Urinary bladder (tissue), 4 donors: ENCODE results near the gene FMNL1. TPM values are rescaled to one million over a fixed set of nuclear protein-coding genes. Genes with fewer than 3 reads are reported as not detected.

ENCODE experiments used
- DNase-seq: peaks from one replicate; pipeline ENCODE4 v3.0.0-alpha.2; 2015; ENCODE audit errors: extremely low spot score
- H3K27ac ChIP-seq: one replicate; pipeline ENCODE4 v1.5.1; 2013; ENCODE audit warnings: low read depth, mild to moderate bottlenecking, moderate library complexity
- H3K36me3 ChIP-seq: one replicate; pipeline ENCODE4 v1.6.1; 2013; ENCODE audit warnings: mild to moderate bottlenecking, moderate library complexity; ENCODE audit not compliant: insufficient read depth
- H3K4me1 ChIP-seq: one replicate; pipeline ENCODE4 v1.6.1; 2013; ENCODE audit warnings: mild to moderate bottlenecking, moderate library complexity; ENCODE audit not compliant: insufficient read depth
- H3K4me3 ChIP-seq: one replicate; pipeline ENCODE4 v1.5.1; 2013; ENCODE audit warnings: low read depth, low read length
- WGBS: extraction: QIAGEN DNeasy Blood & Tissue Kit; methylation state at CpG from one replicate; pipeline ENCODE4 v1.1.7; 2013; 5-methylcytosine and 5-hydroxymethylcytosine counted together
- polyA plus RNA-seq: library from polyadenylated mRNA; stranded (reverse); fragments of 200-250 nt; gene quantifications from one replicate; pipeline ENCODE4 v1.2.3, GENCODE V29; 2013
- total RNA-seq: library from RNA; depleted of rRNA; stranded (reverse); fragments of >200 nt; gene quantifications from one replicate; pipeline ENCODE4 v1.2.3, GENCODE V29; 2014
- donor health status: healthy with polysubstance abuse.
- donor health status: healthy.

Gene FMNL1, protein sequence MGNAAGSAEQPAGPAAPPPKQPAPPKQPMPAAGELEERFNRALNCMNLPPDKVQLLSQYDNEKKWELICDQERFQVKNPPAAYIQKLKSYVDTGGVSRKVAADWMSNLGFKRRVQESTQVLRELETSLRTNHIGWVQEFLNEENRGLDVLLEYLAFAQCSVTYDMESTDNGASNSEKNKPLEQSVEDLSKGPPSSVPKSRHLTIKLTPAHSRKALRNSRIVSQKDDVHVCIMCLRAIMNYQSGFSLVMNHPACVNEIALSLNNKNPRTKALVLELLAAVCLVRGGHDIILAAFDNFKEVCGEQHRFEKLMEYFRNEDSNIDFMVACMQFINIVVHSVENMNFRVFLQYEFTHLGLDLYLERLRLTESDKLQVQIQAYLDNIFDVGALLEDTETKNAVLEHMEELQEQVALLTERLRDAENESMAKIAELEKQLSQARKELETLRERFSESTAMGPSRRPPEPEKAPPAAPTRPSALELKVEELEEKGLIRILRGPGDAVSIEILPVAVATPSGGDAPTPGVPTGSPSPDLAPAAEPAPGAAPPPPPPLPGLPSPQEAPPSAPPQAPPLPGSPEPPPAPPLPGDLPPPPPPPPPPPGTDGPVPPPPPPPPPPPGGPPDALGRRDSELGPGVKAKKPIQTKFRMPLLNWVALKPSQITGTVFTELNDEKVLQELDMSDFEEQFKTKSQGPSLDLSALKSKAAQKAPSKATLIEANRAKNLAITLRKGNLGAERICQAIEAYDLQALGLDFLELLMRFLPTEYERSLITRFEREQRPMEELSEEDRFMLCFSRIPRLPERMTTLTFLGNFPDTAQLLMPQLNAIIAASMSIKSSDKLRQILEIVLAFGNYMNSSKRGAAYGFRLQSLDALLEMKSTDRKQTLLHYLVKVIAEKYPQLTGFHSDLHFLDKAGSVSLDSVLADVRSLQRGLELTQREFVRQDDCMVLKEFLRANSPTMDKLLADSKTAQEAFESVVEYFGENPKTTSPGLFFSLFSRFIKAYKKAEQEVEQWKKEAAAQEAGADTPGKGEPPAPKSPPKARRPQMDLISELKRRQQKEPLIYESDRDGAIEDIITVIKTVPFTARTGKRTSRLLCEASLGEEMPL
- 3.1 TPM for total RNA-seq
- polyA plus RNA-seq = 10.8 TPM

DNA sequence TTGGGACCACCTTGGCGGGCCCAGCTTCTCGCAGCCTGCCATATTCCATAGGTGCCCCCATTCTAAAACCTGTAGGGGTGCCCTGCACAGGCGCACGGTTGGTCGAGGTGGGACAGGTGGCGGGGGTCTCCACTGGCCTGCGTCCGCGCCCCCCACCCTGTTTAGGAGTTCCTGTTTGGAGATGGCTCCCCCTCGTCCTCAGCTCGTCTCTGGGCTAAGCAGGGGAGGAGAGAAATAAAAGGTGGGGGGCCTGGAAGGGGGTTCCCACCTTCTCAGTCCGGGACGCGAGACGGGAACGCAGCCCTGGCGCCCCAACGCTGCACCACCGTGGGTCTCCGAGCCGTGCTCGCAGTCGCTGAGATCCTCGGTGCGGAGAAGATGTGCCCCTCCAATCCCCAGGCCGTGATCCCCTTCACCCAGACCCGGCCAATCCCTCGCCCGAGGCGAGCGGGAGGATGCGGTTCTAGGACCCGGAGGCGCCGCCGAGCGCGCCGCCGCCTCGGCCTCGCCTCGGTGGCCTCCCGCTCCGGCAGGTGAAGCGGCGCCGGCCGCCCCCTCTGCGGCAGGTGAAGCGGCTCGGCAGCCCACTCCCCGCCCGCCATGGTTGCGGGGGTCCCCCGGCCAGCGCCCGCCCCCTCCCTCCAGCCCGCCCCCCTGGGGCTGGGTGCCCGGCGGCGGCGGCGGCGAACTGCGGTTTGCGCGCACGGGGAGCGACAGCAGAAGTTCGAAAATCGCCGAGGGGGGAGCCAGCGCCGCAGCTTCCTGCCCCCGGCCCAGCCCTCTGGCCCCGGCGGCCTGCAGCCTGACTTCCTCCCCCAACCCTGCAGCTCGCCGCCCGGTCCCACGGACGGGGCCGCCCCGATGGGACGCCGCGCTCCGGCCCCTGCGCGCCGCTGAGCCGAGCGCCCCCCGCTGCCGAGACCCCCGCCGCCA lies at the start of gene FMNL1:
FMNL1 (plus strand) TSS at position 805 of the 933 bp plus-strand sequence. CDS start 240 bp downstream, outside the sequence.
- Histone ChIP-seq H3K4me3 (peak within 1 kb of the TSS; percentile 69), H3K27ac (peak within 1 kb of the TSS; percentile 45), H3K4me1 (no peaks in the 10 kb centered on the region), H3K36me3 (no peaks in the 10 kb centered on the region)
- DNase-seq = no peak
- WGBS = 3% methylated on average over 97 of the region's 98 CpGs

DNA sequence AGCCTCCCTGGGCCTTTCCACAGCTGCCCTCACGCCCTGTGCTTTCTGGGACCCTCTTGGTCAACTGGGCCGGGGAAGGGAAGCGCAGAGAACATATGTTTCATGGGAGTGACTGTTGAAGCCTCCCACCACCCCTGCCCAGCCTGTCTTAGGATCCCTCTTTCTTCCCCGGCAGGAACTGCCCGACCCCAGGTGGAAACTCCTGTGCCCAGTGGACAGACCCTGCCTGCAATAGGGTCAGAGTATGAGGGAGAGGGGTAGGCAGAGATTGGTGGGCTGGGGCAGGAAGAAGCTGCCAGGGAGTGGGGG lies 49.5 kb upstream of the FMNL1 start:
- no peak for DNase-seq
- Histone ChIP-seq H3K36me3 (no peaks in the 10 kb centered on the region), H3K4me3 (no peak overlapping the region), H3K27ac (peak overlapping the region; percentile 94), H3K4me1 (no peaks in the 10 kb centered on the region)
- WGBS = 55% methylated on average over 5 of the region's 5 CpGs

DNA sequence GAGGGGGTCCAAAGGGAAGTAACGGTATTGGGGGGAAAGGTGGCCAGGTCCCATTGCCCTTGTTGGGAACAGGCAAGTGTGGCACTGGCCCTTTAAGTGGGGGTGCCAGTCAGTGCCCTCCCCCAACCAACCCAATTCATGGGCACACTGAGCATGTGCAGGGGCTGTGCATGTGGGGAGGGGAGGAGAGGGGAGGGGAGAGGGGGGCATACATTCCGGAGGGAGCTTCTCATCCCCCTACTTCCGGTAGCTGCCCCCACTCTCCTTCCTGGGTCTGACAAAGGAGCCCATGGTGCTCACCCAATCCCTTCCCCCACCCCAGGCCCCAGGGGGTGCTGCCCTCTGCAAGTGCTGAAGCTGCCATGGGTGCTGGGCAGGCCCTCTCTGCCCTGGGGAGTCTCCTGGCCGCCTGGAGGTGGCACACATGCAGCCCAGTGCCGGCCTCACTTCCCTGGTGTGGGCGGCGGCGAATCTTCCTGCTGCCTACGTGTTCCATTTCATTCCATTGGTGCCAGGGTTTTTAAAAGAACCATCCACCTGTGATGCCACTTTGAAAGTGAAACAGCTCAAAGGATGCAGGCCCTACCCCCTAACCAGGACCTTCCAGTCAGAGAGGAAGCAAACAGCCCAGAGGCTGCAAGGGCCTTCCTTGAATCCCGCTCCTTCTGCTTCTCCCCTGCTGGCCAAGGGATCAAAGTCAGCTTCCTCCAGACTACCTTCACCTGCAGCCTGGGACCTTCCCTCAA lies 49.0 kb upstream of the FMNL1 start:
- Histone ChIP-seq H3K27ac (peak overlapping the region; percentile 94), H3K4me1 (no peaks in the 10 kb centered on the region), H3K4me3 (no peak overlapping the region), H3K36me3 (no peaks in the 10 kb centered on the region)
- DNase-seq = no peak
- 33% methylated on average over 10 of the region's 10 CpGs for WGBS

DNA sequence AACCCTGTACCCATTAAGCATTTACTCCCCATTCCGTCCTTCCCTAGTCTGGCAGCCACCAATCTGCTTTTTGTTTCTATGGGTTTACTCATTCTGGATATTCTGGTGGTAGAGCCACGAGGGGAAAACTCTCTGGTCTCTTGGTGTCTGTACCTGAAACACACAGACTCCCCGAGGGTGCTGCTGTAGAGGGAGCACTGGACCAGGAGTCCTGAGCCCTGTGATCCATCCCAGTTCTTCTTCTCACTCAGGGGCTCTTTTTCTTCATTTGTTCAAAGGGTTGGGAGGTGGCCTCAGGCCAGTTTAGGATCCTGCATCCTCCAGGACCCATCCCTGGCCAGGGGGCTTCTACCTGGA lies 45.9 kb upstream of the FMNL1 start:
- Histone ChIP-seq H3K4me3 (no peak overlapping the region), H3K36me3 (no peaks in the 10 kb centered on the region), H3K4me1 (no peaks in the 10 kb centered on the region), H3K27ac (no peak overlapping the region)
- 74% methylated on average over 3 of the region's 3 CpGs for WGBS
- DNase-seq = no peak

DNA sequence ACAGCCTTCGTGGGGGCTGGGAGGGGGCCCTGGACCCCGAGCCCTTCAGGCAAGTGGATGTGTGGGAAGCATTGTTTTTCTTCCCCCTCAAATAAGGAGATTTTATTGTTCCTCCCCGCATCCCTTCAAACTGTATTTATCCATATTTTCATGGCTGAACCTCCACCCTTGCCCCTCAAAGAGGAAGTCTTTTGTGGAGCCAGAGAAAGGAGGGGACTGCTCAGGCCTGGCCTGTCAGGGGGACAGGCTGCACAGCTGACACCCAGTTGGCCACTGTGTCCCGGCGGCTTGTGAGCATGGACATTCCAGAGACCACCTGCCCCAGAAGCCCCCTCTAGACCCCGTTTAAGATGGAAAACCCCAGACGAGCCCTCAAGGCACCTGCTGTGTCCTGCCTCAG lies 44.1 kb upstream of the FMNL1 start:
- DNase-seq = no peak
- WGBS = 83% methylated on average over 7 of the region's 7 CpGs

DNA sequence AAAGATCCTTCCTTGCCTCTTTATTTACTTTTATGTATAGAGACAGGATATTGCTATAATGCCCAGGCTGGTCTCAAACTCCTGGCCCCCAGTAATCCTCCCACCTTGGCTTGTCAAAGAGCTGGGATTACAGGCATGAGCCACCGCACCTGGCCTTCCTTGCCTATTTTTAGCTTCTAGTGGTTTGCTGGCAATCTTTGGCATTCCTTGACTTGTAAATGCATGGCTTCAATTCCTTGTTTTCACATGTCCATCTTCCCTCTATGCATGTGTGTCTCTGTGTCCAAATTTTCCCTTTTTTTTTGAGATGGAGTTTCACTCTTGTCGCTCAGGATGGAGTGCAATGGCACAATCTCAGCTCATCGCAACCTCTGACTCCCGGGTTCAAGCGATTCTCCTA lies 37.5 kb upstream of the FMNL1 start:
- H3K36me3 ChIP-seq = no peaks in the 10 kb centered on the region
- 94% methylated on average over 5 of the region's 5 CpGs for WGBS

More for the DNA sequence above, 44.1 kb upstream of the FMNL1 start:
- Histone ChIP-seq H3K4me1 (no peaks in the 10 kb centered on the region), H3K36me3 (no peaks in the 10 kb centered on the region), H3K27ac (no peak overlapping the region), H3K4me3 (no peak overlapping the region)

DNA sequence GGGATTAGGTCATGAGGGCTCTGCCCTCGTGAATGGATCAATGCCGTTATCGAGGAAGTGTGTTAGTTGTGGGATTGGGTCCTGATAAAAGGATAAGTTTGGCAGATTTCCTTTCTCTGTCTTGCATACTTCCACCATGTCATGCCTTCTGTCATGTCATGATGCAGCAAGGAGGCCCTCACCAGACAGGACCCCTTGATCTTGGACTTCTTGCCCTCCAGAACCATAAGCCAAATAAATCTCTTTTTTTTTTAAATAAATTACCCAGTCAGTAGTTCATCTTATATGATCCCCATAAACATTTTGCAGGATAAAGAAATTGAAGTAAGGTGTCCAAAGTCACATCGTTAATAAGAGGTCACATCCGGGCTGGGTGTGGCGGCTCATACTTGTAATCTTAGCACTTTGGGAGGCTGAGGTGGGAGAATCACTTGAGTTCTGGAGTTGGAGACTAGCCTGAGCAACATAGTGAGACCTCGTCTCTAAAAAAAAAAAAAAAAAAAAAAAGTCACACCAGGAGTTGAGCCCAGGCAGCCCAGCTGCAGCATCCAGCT lies 34.8 kb upstream of the FMNL1 start:
- Histone ChIP-seq H3K27ac (no peak overlapping the region), H3K4me1 (no peaks in the 10 kb centered on the region), H3K4me3 (no peak overlapping the region), H3K36me3 (no peaks in the 10 kb centered on the region)
- no peak for DNase-seq
- 50% methylated on average over 7 of the region's 7 CpGs for WGBS

More for the DNA sequence above, 37.5 kb upstream of the FMNL1 start:
- DNase-seq = no peak
- H3K4me3 ChIP-seq = no peak overlapping the region
- no peak overlapping the region for H3K27ac ChIP-seq
- H3K4me1 ChIP-seq = no peaks in the 10 kb centered on the region

DNA sequence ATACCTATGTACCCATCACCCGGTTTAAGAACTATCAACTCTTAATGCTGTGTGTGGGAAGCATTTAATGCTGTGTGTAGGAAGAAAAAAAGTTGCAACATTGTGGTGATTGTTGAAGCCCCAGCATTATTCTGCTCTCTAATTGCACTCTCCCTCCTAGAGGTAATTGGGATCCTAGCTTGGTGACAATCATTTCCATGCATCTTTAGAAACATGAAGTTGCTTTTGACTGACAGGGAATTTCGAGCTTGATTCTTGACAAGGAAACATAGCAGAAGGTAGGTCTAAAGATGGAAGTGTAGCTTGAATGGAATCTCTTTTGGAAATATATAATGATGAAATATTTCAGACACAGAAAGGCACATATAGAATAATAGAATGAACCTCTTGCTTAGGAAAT lies 32.7 kb upstream of the FMNL1 start:
- DNase-seq = no peak
- Histone ChIP-seq H3K27ac (no peak overlapping the region), H3K4me3 (no peak overlapping the region), H3K4me1 (no peaks in the 10 kb centered on the region), H3K36me3 (no peaks in the 10 kb centered on the region)
- WGBS = 78% methylated on average over 2 of the region's 2 CpGs

DNA sequence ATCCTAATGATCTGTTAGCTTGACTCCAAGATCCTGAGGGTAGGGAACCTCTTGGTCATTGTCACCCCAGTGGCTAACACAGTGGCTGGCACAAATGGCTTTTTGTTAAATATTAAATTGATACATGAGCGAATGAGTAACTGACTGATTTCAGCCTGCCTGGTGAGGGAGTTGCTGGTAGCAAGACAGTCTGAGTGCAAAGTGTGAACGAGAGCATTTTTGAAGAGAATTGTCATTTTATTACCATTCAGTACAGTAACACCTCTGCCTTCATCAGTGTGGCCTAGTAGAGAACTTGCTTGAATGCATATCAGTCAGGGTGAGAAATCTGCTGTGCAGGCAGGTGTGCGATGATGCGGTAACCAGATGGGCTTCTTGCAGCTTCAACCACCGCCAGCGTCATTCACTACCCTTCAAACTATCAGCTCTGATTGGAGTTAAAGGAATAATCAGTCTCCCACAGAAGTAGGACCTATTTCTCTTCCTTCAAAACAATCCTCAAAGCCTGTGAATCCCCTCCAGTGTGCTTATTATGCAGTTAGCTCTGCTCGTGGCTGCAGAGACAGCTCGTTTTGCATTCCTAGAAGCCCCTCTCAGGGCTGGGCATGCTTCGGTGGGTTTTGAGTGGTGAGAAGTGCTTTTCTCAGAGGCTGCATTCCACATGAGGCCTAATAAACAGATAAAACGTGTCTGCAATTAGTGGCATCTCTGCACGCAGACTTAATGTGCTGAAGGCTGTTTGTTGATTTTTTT lies 31.0 kb upstream of the FMNL1 start:
- no peak for DNase-seq
- Histone ChIP-seq H3K36me3 (no peaks in the 10 kb centered on the region), H3K4me1 (no peaks in the 10 kb centered on the region), H3K4me3 (no peak overlapping the region), H3K27ac (no peak overlapping the region)
- WGBS = 74% methylated on average over 11 of the region's 11 CpGs

DNA sequence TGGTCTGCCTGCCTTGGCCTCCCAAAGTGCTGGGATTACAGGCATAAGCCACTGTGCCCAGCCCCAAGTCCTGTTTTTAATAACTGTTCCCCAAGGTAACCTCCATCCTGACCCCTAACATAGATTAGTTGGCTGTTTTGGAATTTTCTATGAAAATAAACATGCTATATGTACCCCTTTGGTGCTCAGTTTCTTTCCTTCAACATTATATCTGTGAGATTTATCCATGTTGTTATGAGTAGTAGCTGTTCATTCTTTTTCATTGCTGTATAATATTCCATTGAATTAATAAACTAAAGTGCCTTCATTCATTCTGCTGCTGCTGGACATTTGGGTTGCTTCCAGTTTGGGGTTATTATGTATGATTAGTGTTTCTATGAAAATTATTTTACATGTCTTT lies 26.3 kb upstream of the FMNL1 start:
- no peaks in the 10 kb centered on the region for H3K36me3 ChIP-seq
- H3K27ac ChIP-seq = no peak overlapping the region
- H3K4me1 ChIP-seq = no peaks in the 10 kb centered on the region
- no peak overlapping the region for H3K4me3 ChIP-seq
- DNase-seq = no peak

DNA sequence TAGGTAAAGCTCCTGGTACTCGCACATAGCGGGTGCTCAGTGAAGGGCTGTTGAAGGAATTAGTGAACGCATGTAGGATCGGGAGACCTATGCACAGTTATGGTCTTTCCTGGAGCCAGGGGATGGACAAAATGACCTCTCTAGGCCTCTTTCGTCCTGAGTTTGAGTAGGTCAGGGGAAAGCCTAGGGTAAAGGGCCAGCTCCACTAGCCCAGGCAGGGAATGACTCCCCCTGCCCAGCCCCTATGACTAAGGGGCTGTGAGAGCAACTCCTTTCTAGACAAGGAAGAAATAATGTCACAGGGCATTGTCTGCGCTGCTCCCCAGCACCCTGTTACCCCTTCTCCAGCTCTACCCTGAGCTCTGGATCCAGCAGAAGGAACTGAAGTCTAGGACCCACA lies 24.6 kb upstream of the FMNL1 start:
- Histone ChIP-seq H3K36me3 (no peaks in the 10 kb centered on the region), H3K4me1 (peaks cover 2% of the 10 kb centered on the region), H3K4me3 (no peak overlapping the region), H3K27ac (no peak overlapping the region)
- DNase-seq = no peak
- 75% methylated on average over 6 of the region's 6 CpGs for WGBS
